CD4-positive, alpha-beta T cell treated with Interleukin-15 for 4 hours (primary cell): Measurements from ENCODE around the gene GNG3.
"Not testable (repeated sequence)": the region's sequence is repeated elsewhere in the genome, so short reads cannot be mapped to it uniquely, and the experiment has no call there.

Experiments
- DNase-seq: peaks from one replicate; pipeline ENCODE4 v3.0.0-alpha.2; 2020; ENCODE audit warnings: low spot score

Gene GNG3

GRCh38 chr11:62687508-62688396 is 19.7 kb upstream of the GNG3 start:
- no peak for DNase-seq

GRCh38 chr11:62688491-62688890 is 19.0 kb upstream of the GNG3 start:
- DNase-seq: no peak

GRCh38 chr11:62689421-62690183 is 17.9 kb upstream of the GNG3 start, which contains the start of gene LRRN4CL:
Gene LRRN4CL (minus strand): TSS chr11:62689530. CDS start chr11:62688508, 1,022 bp downstream.
- no peak for DNase-seq

- not testable (repeated sequence) for DNase-seq
Measured at GRCh38 chr11:62693624-62694023, 13.9 kb upstream of the GNG3 start.

- DNase-seq: peak; percentile 81
Measured at GRCh38 chr11:62694455-62695167, 12.9 kb upstream of the GNG3 start.

GRCh38 chr11:62702246-62702645 is 5.2 kb upstream of the GNG3 start:
- no peak for DNase-seq

DNA sequence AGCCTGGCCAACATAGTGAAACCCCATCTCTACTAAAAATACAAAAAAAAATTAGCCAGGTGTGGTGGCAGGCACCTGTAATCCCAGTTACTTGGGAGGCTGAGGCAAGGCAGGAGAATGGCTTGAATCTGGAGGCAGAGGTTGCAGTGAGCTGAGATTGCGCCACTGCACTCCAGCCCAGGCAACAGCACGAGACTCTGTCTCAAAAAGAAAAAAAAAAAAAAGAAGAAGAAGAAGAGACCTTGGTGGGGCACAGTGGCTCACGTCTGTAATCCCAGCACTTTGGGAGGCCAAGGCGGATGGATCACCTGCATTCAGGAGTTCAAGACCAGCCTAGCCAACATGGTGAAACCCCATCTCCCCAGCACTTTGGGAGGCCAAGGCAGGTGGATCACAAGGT is 3.6 kb upstream of the GNG3 start:
- DNase-seq: not testable (repeated sequence)

GRCh38 chr11:62705413-62705812 is 2.1 kb upstream of the GNG3 start:
- no peak for DNase-seq

DNA sequence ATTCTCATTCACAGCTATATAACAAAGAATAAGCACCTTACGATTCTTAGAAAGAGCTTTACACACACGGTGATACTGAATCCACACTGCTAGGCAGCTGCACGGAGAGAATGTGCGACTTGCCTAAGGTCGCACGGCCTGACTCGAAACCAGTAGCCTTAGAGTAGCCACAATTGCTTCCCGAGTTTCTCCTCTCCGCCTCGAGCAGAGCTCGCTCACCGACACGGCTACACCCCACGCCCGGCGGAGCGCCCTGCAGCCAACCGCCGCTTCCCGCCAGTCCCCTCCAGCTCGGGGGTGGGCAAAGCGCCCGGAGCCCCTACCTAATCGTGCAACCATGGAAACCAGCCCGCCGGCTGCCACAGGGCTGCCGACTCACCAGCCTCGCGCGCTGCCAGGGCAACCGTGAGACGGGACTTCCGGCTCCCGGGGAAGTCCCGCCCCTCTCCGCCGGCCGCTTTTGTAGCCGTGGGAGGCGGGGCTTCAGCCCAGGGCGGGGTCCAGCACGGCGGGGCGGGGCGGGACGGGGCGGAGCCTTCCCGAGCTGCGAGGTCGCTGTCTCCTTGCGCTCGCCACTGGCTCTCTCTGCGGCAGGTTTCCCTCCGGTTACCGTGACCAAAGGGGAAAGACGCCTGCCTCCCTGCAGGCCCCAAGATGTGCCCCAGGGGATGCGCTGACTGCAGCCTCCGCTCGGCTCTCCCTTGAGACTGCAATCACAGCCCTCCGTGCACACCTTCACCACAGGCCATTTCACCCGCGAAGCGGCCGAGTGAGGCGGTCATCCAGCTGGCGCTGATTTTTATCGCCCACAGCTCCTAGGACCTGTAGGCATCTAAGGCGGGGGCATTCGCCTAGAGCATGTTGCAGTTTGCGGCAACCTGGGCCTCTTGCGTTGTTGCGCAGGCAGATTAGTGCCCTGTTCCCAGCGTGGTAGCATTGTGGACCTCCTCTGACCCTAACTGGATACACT is 1.3 kb upstream of the GNG3 start:
- peak; percentile 94 for DNase-seq

DNA sequence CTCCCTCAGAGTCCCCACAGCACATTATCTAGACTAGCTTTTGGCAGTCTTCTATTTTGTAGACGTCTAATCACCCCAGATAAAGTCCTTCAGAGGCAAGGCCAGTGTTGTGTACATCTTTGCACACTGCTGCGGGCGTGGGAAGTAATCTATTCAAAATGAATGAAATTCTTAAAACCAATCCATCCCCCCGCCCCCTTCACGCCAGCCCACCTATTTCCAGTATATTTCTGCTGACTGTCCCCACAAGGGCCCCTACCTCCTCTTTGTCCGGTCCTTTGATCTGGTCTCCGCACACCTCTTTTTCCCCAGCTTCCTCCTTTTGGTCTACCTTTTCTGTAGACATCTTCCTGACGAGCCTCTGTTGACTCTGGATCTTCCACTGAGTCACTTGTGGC is 627 bp upstream of the GNG3 start:
- DNase-seq: no peak

- no peak for DNase-seq
Measured at GRCh38 chr11:62708392-62708791, 916 bp downstream of the GNG3 start.

GRCh38 chr11:62708793-62709192 is 1.3 kb downstream of the GNG3 start:
- peak; percentile 49 for DNase-seq

DNA sequence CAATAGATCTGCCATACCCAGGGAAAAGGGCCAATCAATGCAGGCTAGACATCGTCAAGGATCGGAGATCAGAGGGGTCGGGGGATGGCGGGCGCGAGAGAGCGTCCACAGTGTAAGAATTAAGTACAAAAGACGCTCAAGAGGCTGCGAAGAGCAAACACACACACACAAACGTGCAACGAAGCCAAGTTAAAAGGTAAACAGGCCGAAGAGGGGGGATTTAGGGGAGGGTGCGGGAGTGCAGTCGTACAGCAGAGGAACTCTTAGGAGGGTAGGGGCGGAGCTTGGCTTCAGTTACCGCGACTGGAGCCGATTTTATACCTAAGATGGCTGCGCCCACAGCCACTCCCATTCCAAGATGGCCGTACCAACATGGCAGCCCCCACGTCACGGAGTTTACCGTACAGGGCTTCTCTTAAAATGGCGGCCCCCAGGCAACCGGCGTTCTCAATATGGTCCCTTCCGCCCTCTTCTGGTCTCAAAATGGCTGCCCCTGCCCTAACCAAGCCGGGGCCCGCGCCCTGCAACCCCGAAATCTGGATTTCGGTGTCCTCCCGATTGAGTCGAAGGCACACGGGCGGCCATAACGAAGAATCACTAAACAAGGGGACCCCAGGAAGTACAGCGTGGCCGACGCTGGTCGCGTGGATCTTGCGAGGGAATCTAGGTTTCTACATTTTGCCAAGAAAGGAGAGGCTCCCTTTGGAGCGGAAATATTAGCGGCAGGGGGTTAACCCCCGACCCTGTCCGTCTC is 1.9 kb downstream of the GNG3 start:
- peak; percentile 98 for DNase-seq

DNA sequence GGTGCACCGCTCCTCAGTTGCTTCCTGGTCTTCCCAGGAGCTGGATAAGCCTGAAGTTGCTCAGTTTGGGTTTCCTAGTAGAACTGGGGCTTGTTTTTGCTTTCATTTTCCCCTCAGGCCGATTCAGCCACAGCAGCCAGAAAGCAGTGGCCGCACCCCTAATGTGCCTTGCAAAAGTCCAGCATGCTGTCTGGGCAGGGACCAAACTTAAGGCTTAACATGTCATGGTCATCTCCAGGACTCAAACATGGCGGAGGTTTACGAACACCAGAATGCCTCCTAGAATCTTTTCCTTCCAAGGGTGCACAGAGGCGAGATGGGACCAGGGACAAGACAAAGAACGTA is 2.5 kb downstream of the GNG3 start:
- peak; percentile 22 for DNase-seq

DNA sequence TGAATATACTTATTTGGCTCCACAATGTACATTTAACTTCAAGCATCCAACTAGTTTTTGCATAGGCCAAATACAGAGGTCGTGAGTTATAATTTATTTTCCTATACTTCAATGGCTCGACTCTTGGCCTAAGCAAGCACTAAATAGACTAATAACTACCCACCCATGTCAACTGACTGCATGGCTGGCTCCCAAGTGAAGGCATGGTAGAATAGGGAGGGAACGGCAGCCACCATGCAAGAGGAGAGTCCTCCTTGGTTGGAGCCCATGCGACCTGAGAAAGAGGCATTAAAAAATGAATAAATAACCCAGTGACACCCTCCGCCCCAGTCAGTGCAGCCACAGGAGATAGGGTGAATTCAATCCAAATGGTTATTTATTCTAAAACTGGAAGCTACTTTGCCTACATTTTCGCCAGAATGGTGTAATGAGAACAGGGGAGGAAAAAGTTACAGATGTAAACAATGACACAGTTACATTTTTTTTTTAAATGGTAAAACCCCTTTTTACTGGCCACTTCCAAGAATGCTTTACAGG is 4.9 kb downstream of the GNG3 start:
- no peak for DNase-seq

- peak; percentile 20 for DNase-seq
Measured at GRCh38 chr11:62712861-62713260, 5.4 kb downstream of the GNG3 start.

GRCh38 chr11:62713343-62713742 is 5.9 kb downstream of the GNG3 start:
- DNase-seq: no peak

DNA sequence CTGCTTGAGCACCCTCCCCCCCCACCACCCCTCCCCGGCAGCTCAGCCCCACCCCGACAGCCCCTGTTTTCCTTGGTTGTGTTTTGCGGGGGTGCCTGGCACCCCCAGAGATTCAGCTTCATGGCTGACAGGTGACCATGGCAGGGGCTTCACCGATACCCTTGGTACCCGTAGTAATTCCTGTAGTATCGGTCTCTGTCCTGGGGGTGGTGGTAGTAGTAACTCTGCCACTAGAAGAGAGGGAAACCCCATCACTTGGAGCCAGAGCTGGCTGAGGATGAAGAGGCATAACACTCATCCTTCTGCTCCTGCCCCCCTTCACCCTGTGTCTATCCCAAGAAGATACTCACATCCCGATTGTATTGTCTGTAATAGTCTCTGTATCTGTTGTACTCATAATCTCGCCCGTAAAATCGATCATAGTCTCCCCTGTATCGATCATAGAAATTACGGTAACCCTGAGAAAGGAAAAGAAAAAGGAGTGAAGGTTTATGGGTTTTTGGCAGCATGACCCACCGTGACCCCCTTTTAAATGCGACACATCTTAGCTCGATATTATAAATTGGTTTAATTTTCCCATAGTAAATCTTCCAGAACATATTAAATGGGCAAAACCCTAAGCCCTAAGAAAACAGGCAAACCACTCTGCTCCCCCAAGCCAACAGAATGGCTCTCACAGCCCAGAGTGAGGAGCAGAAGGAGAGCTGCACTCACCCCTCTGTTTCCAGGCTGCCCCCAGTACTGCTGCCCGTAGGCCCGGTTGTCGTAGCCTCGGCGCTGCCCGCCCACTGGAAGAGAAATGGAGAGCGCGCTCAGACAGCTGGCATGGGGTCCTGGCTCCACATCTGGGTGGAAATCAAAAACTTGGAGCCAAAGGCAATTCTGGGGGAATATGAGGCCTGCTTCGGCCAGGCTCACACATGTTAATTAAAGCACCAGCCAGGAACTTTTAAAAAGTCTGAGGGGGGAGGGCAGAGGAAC is 8.0 kb downstream of the GNG3 start:
- no peak for DNase-seq

GRCh38 chr11:62716206-62716605 is 8.7 kb downstream of the GNG3 start:
- DNase-seq: no peak
